ENCODE results near the gene NANP. TPM values are rescaled to one million over a fixed set of nuclear protein-coding genes. Genes with fewer than 3 reads are reported as not detected.
"Not testable (repeated sequence)": the region's sequence is repeated elsewhere in the genome, so short reads cannot be mapped to it uniquely, and the experiment has no call there.

The NANP gene
- polyA plus RNA-seq, 1 donor (not counting 4 experiments of a cell fraction or from before 2014, with no cell fraction given) = 6.6 TPM

- Histone ChIP-seq H4K20me1 (ENCODE audit: control insufficient read depth, extremely low read depth, insufficient read depth, low read length) (no peaks in the 10 kb centered on the region), H3K4me2 (ENCODE audit: control insufficient read depth, extremely low read depth, insufficient read depth, low read depth, low read length) (no peak overlapping the region), H3K4me1 (ENCODE audit: control insufficient read depth, extremely low read depth, insufficient read depth, low read length) (no peaks in the 10 kb centered on the region), H3K27ac (ENCODE audit: control insufficient read depth, insufficient read depth, low read length) (no peak overlapping the region), H3K9me3 (ENCODE audit: control insufficient read depth, low read depth, low read length) (no peaks in the 10 kb centered on the region), H3K36me3 (ENCODE audit: control insufficient read depth in 2 of 2, extremely low read depth in 1 of 2, insufficient read depth in 2 of 2, low read length in 2 of 2) (no peaks in the 10 kb centered on the region), H3K27me3 (ENCODE audit: control insufficient read depth, extremely low read depth, insufficient read depth, low read length) (no peaks in the 10 kb centered on the region), H2AFZ (ENCODE audit: control insufficient read depth, low read length) (no peak overlapping the region), H3K9me1 (ENCODE audit: control insufficient read depth, extremely low read depth, insufficient read depth, low read length) (no peaks in the 10 kb centered on the region), H3K9ac (ENCODE audit: control insufficient read depth, extremely low read depth, insufficient read depth, low read length) (no peak overlapping the region), H3K79me2 (ENCODE audit: control insufficient read depth, insufficient read depth, low read length) (no peaks in the 10 kb centered on the region), H3K4me3 (ENCODE audit: control insufficient read depth in 2 of 3, extremely low read depth in 1 of 3, insufficient read depth in 2 of 3, low read depth in 1 of 3, low read length in 3 of 3) (no peak overlapping the region)
- FAIRE-seq (no peak), DNase-seq (ENCODE audit: low read depth, low spot score) (no peak)
- no peak for TF ChIP-seq EZH2 (IDR thresholded peaks at IDR 0.05; ENCODE audit: low read length)
- TF ChIP-seq, protein P1, sequence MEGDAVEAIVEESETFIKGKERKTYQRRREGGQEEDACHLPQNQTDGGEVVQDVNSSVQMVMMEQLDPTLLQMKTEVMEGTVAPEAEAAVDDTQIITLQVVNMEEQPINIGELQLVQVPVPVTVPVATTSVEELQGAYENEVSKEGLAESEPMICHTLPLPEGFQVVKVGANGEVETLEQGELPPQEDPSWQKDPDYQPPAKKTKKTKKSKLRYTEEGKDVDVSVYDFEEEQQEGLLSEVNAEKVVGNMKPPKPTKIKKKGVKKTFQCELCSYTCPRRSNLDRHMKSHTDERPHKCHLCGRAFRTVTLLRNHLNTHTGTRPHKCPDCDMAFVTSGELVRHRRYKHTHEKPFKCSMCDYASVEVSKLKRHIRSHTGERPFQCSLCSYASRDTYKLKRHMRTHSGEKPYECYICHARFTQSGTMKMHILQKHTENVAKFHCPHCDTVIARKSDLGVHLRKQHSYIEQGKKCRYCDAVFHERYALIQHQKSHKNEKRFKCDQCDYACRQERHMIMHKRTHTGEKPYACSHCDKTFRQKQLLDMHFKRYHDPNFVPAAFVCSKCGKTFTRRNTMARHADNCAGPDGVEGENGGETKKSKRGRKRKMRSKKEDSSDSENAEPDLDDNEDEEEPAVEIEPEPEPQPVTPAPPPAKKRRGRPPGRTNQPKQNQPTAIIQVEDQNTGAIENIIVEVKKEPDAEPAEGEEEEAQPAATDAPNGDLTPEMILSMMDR (optimal IDR thresholded peaks at IDR 0.05 in 1 of 3, IDR thresholded peaks at IDR 0.05 in 1 of 3, conservative IDR thresholded peaks at IDR 0.05 in 1 of 3; ENCODE audit: extremely low read depth in 1 of 3, insufficient read depth in 2 of 3, low read length in 3 of 3) = no peak
- dilution Hi-C loops (cut with MboI; ENCODE audit: extremely low pct_ligation_motif_present, low sequenced_read_pairs) = no loop called here
Measured at GRCh38 chr20:25604611-25605010, 19.2 kb downstream of the NANP start.

GRCh38 chr20:25602914-25603309, 20.9 kb downstream of the NANP start:
- H2AFZ ChIP-seq (ENCODE audit: control insufficient read depth, low read length); H3K9me3 ChIP-seq (ENCODE audit: control insufficient read depth, low read depth, low read length); H3K79me2 ChIP-seq (ENCODE audit: control insufficient read depth, insufficient read depth, low read length); H3K4me1 ChIP-seq (ENCODE audit: control insufficient read depth, extremely low read depth, insufficient read depth, low read length); FAIRE-seq; DNase-seq (ENCODE audit: low read depth, low spot score); H3K4me3 ChIP-seq (ENCODE audit: control insufficient read depth in 2 of 3, extremely low read depth in 1 of 3, insufficient read depth in 2 of 3, low read depth in 1 of 3, low read length in 3 of 3); H3K4me2 ChIP-seq (ENCODE audit: control insufficient read depth, extremely low read depth, insufficient read depth, low read depth, low read length); H4K20me1 ChIP-seq (ENCODE audit: control insufficient read depth, extremely low read depth, insufficient read depth, low read length); H3K36me3 ChIP-seq (ENCODE audit: control insufficient read depth in 2 of 2, extremely low read depth in 1 of 2, insufficient read depth in 2 of 2, low read length in 2 of 2); dilution Hi-C loops (cut with MboI; ENCODE audit: extremely low pct_ligation_motif_present, low sequenced_read_pairs); H3K27me3 ChIP-seq (ENCODE audit: control insufficient read depth, extremely low read depth, insufficient read depth, low read length); H3K27ac ChIP-seq (ENCODE audit: control insufficient read depth, insufficient read depth, low read length); H3K9me1 ChIP-seq (ENCODE audit: control insufficient read depth, extremely low read depth, insufficient read depth, low read length); H3K9ac ChIP-seq (ENCODE audit: control insufficient read depth, extremely low read depth, insufficient read depth, low read length): not testable (repeated sequence)

- H4K20me1 ChIP-seq (ENCODE audit: control insufficient read depth, extremely low read depth, insufficient read depth, low read length); DNase-seq (ENCODE audit: low read depth, low spot score); H3K4me1 ChIP-seq (ENCODE audit: control insufficient read depth, extremely low read depth, insufficient read depth, low read length); FAIRE-seq; H3K4me3 ChIP-seq (ENCODE audit: control insufficient read depth in 2 of 3, extremely low read depth in 1 of 3, insufficient read depth in 2 of 3, low read depth in 1 of 3, low read length in 3 of 3); H3K9ac ChIP-seq (ENCODE audit: control insufficient read depth, extremely low read depth, insufficient read depth, low read length); H3K9me1 ChIP-seq (ENCODE audit: control insufficient read depth, extremely low read depth, insufficient read depth, low read length); H3K4me2 ChIP-seq (ENCODE audit: control insufficient read depth, extremely low read depth, insufficient read depth, low read depth, low read length); H3K27me3 ChIP-seq (ENCODE audit: control insufficient read depth, extremely low read depth, insufficient read depth, low read length); H3K79me2 ChIP-seq (ENCODE audit: control insufficient read depth, insufficient read depth, low read length); H3K36me3 ChIP-seq (ENCODE audit: control insufficient read depth in 2 of 2, extremely low read depth in 1 of 2, insufficient read depth in 2 of 2, low read length in 2 of 2); dilution Hi-C loops (cut with MboI; ENCODE audit: extremely low pct_ligation_motif_present, low sequenced_read_pairs); H3K9me3 ChIP-seq (ENCODE audit: control insufficient read depth, low read depth, low read length); H2AFZ ChIP-seq (ENCODE audit: control insufficient read depth, low read length); H3K27ac ChIP-seq (ENCODE audit: control insufficient read depth, insufficient read depth, low read length): not testable (repeated sequence)
Measured at GRCh38 chr20:25602191-25602913, 21.5 kb downstream of the NANP start.
